Measurements from ENCODE around the gene IL19. TPM values are rescaled to one million over a fixed set of nuclear protein-coding genes. Genes with fewer than 3 reads are reported as not detected.

IL19 gene
- total and polyA plus RNA-seq, 3 donors from 2014 or later = 0.37 TPM; not detected in 2

DNA sequence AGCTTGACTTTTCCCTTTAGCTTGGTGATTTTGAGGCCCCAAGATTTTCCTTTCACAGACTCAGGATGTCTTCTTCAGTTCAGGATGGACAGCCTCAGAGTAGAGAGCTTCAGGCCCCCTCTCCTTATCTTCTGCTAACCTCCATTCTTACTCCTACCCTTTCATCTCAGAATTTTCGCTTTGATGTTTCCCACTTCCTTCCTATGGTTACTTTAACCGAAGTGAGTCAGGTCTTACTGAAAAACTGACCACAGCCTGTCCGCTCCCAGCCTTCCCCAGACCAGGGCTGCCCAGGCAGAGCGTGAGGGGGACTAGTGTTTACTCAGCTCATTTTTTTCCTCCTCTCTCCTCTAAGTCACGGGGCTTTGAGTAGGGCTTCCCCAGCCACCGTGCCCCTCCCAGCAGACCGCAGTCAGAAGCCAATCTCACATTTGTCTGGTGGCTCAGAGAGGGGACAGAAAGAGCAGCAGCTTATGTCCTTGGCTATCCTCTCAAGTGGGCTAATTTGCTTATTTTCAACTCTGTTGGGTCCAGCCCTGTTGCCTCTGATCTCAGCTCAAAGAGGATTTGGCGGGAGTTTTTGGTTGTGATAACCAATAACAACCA lies 4.2 kb upstream of the IL19 start:
- no peak overlapping the region for H3K27ac ChIP-seq

DNA sequence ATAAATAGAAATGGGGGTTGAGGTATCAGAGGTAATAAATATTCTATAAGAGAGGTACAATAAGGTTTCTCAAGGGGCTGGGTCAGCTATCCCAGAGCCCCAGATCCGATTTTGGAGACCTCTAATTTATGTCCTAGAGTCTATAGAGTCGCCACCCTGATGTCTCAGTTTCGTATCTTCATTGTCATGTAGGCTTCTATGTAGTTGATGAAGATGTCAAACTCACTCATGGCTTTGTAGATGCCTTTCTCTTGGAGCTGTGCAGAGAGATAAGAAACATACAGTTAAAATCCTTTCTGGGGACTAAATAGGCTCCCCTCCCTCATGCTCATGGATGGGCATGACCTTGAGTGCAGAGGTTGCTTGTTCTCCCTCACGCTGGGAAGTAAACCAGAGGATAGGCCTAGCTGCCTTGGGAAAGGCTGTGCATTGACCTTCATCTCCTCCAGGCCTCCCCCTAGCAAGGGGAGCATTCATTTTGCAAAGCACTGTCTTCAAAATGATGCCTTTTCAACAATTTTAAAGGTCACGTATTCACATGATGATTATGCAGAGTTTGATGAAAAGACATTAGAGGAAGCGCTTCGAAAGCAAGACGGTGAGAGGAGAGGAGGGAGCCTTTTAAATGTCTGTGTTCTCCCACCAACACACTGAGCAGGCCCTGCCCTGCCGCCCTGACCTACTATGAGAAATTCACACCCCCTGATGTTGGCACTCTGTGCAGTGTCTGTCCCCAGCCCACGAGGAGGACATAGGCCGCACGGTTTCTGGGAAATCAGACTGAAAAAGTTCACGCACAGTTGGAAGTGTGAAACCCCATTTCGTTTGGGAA lies 1.9 kb upstream of the IL19 start:
- intact Hi-C loops (cut with DNase I; ENCODE audit: low total_unique reads) = no loop called here
- Histone ChIP-seq H3K36me3 (ENCODE audit: low read depth, missing control alignments) (no peaks in the 10 kb centered on the region), H3K27me3 (no peaks in the 10 kb centered on the region), H3K4me1 (no peaks in the 10 kb centered on the region), H3K27ac (no peak overlapping the region), H3K9me3 (no peaks in the 10 kb centered on the region), H3K4me3 (no peak overlapping the region)
- WGBS, 2 donors = 84 to 87% methylated on average over 14 of the region's 14 CpGs
- DNase-seq = no peak
- TF ChIP-seq, protein P1, sequence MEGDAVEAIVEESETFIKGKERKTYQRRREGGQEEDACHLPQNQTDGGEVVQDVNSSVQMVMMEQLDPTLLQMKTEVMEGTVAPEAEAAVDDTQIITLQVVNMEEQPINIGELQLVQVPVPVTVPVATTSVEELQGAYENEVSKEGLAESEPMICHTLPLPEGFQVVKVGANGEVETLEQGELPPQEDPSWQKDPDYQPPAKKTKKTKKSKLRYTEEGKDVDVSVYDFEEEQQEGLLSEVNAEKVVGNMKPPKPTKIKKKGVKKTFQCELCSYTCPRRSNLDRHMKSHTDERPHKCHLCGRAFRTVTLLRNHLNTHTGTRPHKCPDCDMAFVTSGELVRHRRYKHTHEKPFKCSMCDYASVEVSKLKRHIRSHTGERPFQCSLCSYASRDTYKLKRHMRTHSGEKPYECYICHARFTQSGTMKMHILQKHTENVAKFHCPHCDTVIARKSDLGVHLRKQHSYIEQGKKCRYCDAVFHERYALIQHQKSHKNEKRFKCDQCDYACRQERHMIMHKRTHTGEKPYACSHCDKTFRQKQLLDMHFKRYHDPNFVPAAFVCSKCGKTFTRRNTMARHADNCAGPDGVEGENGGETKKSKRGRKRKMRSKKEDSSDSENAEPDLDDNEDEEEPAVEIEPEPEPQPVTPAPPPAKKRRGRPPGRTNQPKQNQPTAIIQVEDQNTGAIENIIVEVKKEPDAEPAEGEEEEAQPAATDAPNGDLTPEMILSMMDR (IDR thresholded peaks at IDR 0.05) = no peak
- no peak for TF ChIP-seq POLR2A (IDR thresholded peaks at IDR 0.05)

More for the DNA sequence above, 4.2 kb upstream of the IL19 start:
- Histone ChIP-seq H3K27me3 (no peaks in the 10 kb centered on the region), H3K36me3 (ENCODE audit: low read depth, missing control alignments) (no peaks in the 10 kb centered on the region), H3K9me3 (no peaks in the 10 kb centered on the region), H3K4me3 (no peak overlapping the region), H3K4me1 (no peaks in the 10 kb centered on the region)
- intact Hi-C loops (cut with DNase I; ENCODE audit: low total_unique reads) = no loop called here
- DNase-seq = peak; percentile 40
- no peak for TF ChIP-seq POLR2A (IDR thresholded peaks at IDR 0.05)
- TF ChIP-seq, protein P1 (IDR thresholded peaks at IDR 0.05) = no peak
- 68 to 81% methylated on average over 8 of the region's 8 CpGs for WGBS, 2 donors

DNA sequence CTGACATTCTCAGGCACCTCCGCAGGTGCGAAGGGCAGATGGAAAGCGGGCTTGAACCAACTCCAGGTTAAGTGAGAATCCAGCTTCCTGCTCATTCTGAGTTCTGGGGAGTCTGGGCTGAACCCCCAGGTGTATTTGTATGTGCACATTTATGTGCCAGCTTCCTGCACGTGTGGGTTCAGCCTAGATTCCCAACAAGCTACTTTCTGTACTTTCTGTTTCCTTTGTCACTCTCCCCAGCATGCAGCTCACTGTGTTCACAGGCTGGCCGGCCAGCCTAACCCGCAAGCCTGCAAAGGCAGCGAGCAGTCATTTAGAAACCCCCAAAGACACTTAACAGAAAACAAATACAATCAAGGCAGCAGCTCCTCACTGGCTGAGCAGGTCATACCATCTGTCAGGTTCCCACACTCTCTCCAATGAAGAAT lies 1.3 kb upstream of the IL19 start:
- Histone ChIP-seq H3K36me3 (ENCODE audit: low read depth, missing control alignments) (no peaks in the 10 kb centered on the region), H3K9me3 (no peaks in the 10 kb centered on the region), H3K27me3 (no peaks in the 10 kb centered on the region), H3K4me3 (no peak overlapping the region), H3K4me1 (no peaks in the 10 kb centered on the region), H3K27ac (no peak overlapping the region)
- intact Hi-C loops (cut with DNase I; ENCODE audit: low total_unique reads) = no loop called here
- no peak for DNase-seq
- 86 to 92% methylated on average over 7 of the region's 7 CpGs for WGBS, 2 donors
- no peak for TF ChIP-seq POLR2A (IDR thresholded peaks at IDR 0.05)
- TF ChIP-seq, protein P1 (IDR thresholded peaks at IDR 0.05) = no peak

DNA sequence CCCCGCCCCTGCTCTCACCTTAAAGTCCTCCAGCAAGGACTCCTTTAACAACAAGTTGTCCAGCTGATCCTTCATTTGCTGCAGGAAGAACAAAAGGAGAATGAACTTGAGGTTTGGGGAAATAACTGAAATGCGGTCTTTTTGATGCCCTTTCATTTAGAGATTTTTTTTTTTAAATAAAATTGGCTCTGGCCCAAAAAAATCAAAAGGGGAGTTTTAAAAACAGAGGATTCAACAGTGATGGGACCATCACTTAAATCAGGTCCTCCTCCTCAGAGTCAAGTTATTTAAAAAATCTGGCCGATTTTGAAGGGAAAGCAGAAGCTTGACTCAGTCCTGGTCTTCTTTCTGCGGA lies 742 bp downstream of the IL19 start:
- Histone ChIP-seq H3K4me1 (no peaks in the 10 kb centered on the region), H3K36me3 (ENCODE audit: low read depth, missing control alignments) (no peaks in the 10 kb centered on the region), H3K9me3 (no peaks in the 10 kb centered on the region), H3K27me3 (no peaks in the 10 kb centered on the region), H3K4me3 (no peak overlapping the region), H3K27ac (no peak overlapping the region)
- no peak for DNase-seq
- intact Hi-C loops (cut with DNase I; ENCODE audit: low total_unique reads) = no loop called here
- 70 to 82% methylated on average over 4 of the region's 4 CpGs for WGBS, 2 donors
- TF ChIP-seq POLR2A (IDR thresholded peaks at IDR 0.05) = no peak
- TF ChIP-seq, protein P1 (IDR thresholded peaks at IDR 0.05) = no peak
